Loucy (cell line): ENCODE measurements around the gene CDK8.

Experiments used
- EZH2phosphoT487 ChIP-seq: fragments of 200-600 bp; IDR thresholded peaks from 2 replicates; pipeline ENCODE4 v1.6.1; 2018; ENCODE audit warnings: antibody characterized with exemption, mild to moderate bottlenecking, moderate library complexity, borderline replicate concordance
- TF ChIP-seq, protein P1 (sequence below): fragments of 200-600 bp; sonication (generic); conservative IDR thresholded peaks from 2 replicates; pipeline ENCODE4 v1.5.1; 2014; ENCODE audit warnings: mild to moderate bottlenecking, antibody characterized with exemption, low read length

DNA sequence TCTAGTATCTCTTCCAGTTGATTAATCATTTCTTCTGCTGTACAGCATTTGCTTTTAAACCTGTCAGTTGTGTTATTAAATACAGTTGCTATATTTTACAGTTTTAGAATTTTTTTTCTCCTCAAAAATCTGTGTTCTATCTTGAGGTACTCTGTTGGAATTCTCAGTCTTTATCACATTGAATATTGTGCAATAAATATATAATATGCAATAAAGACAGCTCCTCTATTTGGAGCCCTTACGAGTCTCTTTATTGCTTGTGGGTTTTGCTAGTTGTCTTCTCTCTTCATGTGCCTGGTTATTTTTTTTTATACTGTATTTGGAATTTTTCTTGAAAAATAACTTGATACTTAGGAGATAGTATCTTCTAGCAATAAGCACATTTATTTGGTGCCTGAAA, 51.7 kb downstream of the CDK8 start:
- TF ChIP-seq, protein P1, sequence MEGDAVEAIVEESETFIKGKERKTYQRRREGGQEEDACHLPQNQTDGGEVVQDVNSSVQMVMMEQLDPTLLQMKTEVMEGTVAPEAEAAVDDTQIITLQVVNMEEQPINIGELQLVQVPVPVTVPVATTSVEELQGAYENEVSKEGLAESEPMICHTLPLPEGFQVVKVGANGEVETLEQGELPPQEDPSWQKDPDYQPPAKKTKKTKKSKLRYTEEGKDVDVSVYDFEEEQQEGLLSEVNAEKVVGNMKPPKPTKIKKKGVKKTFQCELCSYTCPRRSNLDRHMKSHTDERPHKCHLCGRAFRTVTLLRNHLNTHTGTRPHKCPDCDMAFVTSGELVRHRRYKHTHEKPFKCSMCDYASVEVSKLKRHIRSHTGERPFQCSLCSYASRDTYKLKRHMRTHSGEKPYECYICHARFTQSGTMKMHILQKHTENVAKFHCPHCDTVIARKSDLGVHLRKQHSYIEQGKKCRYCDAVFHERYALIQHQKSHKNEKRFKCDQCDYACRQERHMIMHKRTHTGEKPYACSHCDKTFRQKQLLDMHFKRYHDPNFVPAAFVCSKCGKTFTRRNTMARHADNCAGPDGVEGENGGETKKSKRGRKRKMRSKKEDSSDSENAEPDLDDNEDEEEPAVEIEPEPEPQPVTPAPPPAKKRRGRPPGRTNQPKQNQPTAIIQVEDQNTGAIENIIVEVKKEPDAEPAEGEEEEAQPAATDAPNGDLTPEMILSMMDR, result no peak
- no peak for TF ChIP-seq EZH2phosphoT487
